ENCODE measurements around the gene PRR20G. TPM values are rescaled to one million over a fixed set of nuclear protein-coding genes. Genes with fewer than 3 reads are reported as not detected.

PRR20G gene
- total RNA-seq, 2 experiments from 2014 or later = not detected

DNA sequence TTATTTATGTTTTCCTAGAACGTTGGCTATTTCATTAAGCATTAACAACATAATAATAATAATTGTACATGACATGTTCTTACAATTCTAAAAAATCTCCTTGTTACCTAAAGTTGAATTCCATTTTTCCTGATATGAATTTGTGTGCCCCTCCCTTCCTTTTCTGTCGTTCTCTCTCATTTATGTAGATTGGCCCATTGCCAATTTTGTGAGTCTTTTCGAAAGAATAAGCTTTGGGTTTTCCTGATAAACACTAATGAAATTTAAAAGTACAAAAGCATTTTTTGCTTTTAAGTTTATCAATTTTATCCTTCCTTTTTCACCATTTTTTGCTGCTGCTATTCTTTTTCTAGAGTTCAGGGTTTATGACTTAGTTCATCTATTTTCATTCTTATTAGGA, 50.0 kb downstream of the PRR20G start:
- ChIA-PET POLR2A (no interaction called here), CTCF (no interaction called here)

DNA sequence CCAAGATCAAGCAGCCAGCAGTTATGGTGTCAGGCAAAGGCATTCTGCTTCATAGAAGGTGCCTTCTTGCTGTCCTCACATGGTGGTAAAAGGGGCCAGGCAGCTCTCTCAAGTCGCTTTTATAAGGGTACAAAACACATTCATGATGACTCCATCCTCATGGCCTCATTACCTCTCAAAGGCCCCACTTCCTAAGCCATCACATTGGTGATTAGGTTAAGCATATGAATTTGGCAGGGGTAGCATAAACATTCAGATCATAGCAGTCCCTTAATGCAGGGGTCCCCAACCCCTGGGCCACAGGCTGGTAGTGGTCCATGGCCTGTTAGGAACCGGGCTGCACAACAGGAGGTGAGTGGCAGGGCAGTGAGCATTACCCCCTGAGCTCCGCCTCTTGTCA, 52.1 kb downstream of the PRR20G start:
- CTCF ChIA-PET = no interaction called here
- POLR2A ChIA-PET = no interaction called here

DNA sequence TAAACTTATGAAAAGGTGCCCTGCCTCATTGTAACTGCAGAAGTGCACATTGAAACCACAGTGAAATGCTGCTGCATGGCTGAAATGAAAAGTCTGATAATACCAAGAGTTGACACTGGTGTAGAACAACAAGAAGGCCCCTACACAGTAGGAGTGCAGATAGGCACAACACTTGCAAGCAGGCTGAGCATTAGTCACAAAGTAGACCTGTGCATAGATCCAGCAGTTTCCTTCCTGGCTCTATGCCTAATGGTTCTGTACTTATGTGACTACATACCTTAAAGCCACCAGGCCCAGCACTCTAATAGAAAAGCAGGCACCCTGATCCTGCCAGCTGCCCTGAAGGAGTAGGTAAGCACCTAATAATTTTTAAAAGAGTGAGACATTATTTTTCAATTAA, 53.1 kb downstream of the PRR20G start:
- ChIA-PET POLR2A (no interaction called here), CTCF (no interaction called here)

Other genes starting within 250 kb of the PRR20G start
- not detected for gene PRR23E, start 94.9 kb downstream of the PRR20G start, total RNA-seq